ENCODE measurements around the gene ABCA12. TPM values are rescaled to one million over a fixed set of nuclear protein-coding genes. Genes with fewer than 3 reads are reported as not detected.
A peak's percentile ranks its signal among the peaks of the same experiment; 100 is the strongest.

ABCA12 gene
- total RNA-seq, 3 donors from 2014 or later: 3.6 to 4.0 TPM; not detected in 1

GRCh38 chr2:214934006-214934405 lies 204.4 kb downstream of the ABCA12 start:
- Histone ChIP-seq H3K4me1 (no peaks in the 10 kb centered on the region), H3K9me3 (no peaks in the 10 kb centered on the region), H3K4me3 (no peak overlapping the region), H3K27ac (no peak overlapping the region), H3K27me3 (no peaks in the 10 kb centered on the region), H3K36me3 (no peaks in the 10 kb centered on the region)
- DNase-seq (ENCODE audit: low spot score in 2 of 2): no peak
- TF ChIP-seq POLR2AphosphoS5 (IDR thresholded peaks at IDR 0.05) (no peak), POLR2A (IDR thresholded peaks at IDR 0.05) (no peak), CTCF (IDR thresholded peaks at IDR 0.05) (no peak)
- intact Hi-C loops (cut with DNase I; ENCODE audit: low total_unique reads): no loop called here

GRCh38 chr2:214904634-214905033 lies 233.8 kb downstream of the ABCA12 start:
- H3K27ac ChIP-seq: no peak overlapping the region
- H3K27me3 ChIP-seq: no peaks in the 10 kb centered on the region
- no peaks in the 10 kb centered on the region for H3K4me1 ChIP-seq
- no peaks in the 10 kb centered on the region for H3K36me3 ChIP-seq
- intact Hi-C loops (cut with DNase I; ENCODE audit: low total_unique reads): no loop called here
- H3K4me3 ChIP-seq: no peak overlapping the region
- DNase-seq (ENCODE audit: low spot score in 2 of 2): no peak
- H3K9me3 ChIP-seq: no peaks in the 10 kb centered on the region
- TF ChIP-seq POLR2AphosphoS5 (IDR thresholded peaks at IDR 0.05): no peak
- no peak for TF ChIP-seq POLR2A (IDR thresholded peaks at IDR 0.05)
- TF ChIP-seq CTCF (IDR thresholded peaks at IDR 0.05): no peak

GRCh38 chr2:214904176-214904575 lies 234.2 kb downstream of the ABCA12 start:
- TF ChIP-seq POLR2AphosphoS5 (IDR thresholded peaks at IDR 0.05): no peak
- no peak for TF ChIP-seq POLR2A (IDR thresholded peaks at IDR 0.05)
- no peak for TF ChIP-seq CTCF (IDR thresholded peaks at IDR 0.05)
- Histone ChIP-seq H3K27ac (no peak overlapping the region), H3K27me3 (no peaks in the 10 kb centered on the region), H3K36me3 (no peaks in the 10 kb centered on the region), H3K4me1 (no peaks in the 10 kb centered on the region), H3K4me3 (no peak overlapping the region), H3K9me3 (no peaks in the 10 kb centered on the region)
- intact Hi-C loops (cut with DNase I; ENCODE audit: low total_unique reads): no loop called here
- no peak for DNase-seq (ENCODE audit: low spot score in 2 of 2)

- H3K27ac ChIP-seq: no peak overlapping the region
- no peaks in the 10 kb centered on the region for H3K9me3 ChIP-seq
- intact Hi-C loops (cut with DNase I; ENCODE audit: low total_unique reads): no loop called here
- TF ChIP-seq POLR2A (IDR thresholded peaks at IDR 0.05) (no peak), POLR2AphosphoS5 (IDR thresholded peaks at IDR 0.05) (no peak), CTCF (IDR thresholded peaks at IDR 0.05) (no peak)
- H3K4me3 ChIP-seq: no peak overlapping the region
- no peaks in the 10 kb centered on the region for H3K36me3 ChIP-seq
- H3K27me3 ChIP-seq: no peaks in the 10 kb centered on the region
- no peaks in the 10 kb centered on the region for H3K4me1 ChIP-seq
- DNase-seq (ENCODE audit: low spot score in 2 of 2): no peak
Measured at GRCh38 chr2:214902286-214902685, 236.1 kb downstream of the ABCA12 start.

GRCh38 chr2:214899751-214900150 lies 238.7 kb downstream of the ABCA12 start:
- no peak for DNase-seq (ENCODE audit: low spot score in 2 of 2)
- H3K4me3 ChIP-seq: peak overlapping the region in 1 of 3 donors; percentile 2
- TF ChIP-seq POLR2A (IDR thresholded peaks at IDR 0.05) (no peak), POLR2AphosphoS5 (IDR thresholded peaks at IDR 0.05) (no peak), CTCF (IDR thresholded peaks at IDR 0.05) (no peak)
- H3K27ac ChIP-seq: peak overlapping the region in 1 of 2 donors; percentile 22
- H3K36me3 ChIP-seq: no peaks in the 10 kb centered on the region
- H3K9me3 ChIP-seq: no peaks in the 10 kb centered on the region
- H3K27me3 ChIP-seq: no peaks in the 10 kb centered on the region
- H3K4me1 ChIP-seq: no peaks in the 10 kb centered on the region
- intact Hi-C loops (cut with DNase I; ENCODE audit: low total_unique reads): no loop called here
